Stimulated activated naive B cell treated with anti-CD40 and anti-IgM and Interleukin-4, amounts not matched to agents 10 μg/mL and 1 μg/mL and 100 μg/mL, for 72 hours (primary cell): ENCODE results near the gene INAVA.
"Not testable (repeated sequence)": the region's sequence is repeated elsewhere in the genome, so short reads cannot be mapped to it uniquely, and the experiment has no call there.

Source experiments
- ATAC-seq, 2 donors: fragments of 150-1000 bp; cut with Tn5 transposase; replicated peaks; 2 replicates each; pipeline ENCODE4 v1.10.0; 2021; ENCODE audit warnings: moderate library complexity in 1 of 2
- DNase-seq: peaks from one replicate; pipeline ENCODE4 v3.0.0; 2021
- H3K27ac Mint-ChIP-seq: one replicate; pipeline ENCODE4 v1.8.0; 2022; ENCODE audit warnings: mild to moderate bottlenecking, mixed read lengths
- H3K27me3 Mint-ChIP-seq, 2 donors: one replicate each; pipeline ENCODE4 v1.8.0; 2022; ENCODE audit warnings: mixed read lengths in 2 of 2
- H3K36me3 Mint-ChIP-seq, 2 donors: one replicate each; pipeline ENCODE4 v1.8.0; 2022; ENCODE audit warnings: mixed read lengths in 2 of 2, mild to moderate bottlenecking in 1 of 2
- H3K4me1 Mint-ChIP-seq, 2 donors: one replicate each; pipeline ENCODE4 v1.8.0; 2022; ENCODE audit warnings: mixed read lengths in 2 of 2, mild to moderate bottlenecking in 1 of 2
- H3K4me3 Mint-ChIP-seq, 2 donors: one replicate each; pipeline ENCODE4 v1.8.0; 2022; ENCODE audit warnings: mild to moderate bottlenecking in 2 of 2, mixed read lengths in 2 of 2, moderate library complexity in 1 of 2
- H3K9me3 Mint-ChIP-seq, 2 donors: one replicate each; pipeline ENCODE4 v1.8.0; 2022; ENCODE audit warnings: mixed read lengths in 2 of 2, mild to moderate bottlenecking in 1 of 2

Gene INAVA

DNA sequence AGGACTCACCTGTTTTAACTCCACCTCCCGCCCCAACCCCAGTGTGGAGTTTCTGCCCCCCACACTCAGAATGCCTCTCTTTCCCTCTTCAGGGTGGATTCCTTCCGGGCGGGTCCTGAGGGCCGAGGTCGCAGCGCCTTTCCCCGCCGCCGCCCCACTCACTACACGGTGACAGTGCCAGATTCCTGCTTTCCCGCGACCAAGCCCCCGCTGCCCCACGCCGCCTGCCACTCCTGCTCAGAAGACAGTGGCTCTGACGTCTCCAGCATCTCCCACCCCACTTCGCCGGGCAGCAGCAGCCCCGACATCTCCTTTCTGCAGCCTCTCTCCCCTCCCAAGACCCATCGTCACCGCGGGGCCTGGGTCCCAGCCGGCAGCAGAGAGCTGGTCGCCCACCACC, 16.7 kb downstream of the INAVA start:
- H3K4me1 Mint-ChIP-seq = peaks cover 9 to 15% of the 10 kb centered on the region in 2 donors
- H3K27ac Mint-ChIP-seq = no peak overlapping the region
- H3K4me3 Mint-ChIP-seq = no peak overlapping the region
- peaks cover 3% of the 10 kb centered on the region in 2 donors for H3K9me3 Mint-ChIP-seq
- DNase-seq = no peak
- H3K36me3 Mint-ChIP-seq = no peaks in the 10 kb centered on the region
- no peak for ATAC-seq
- H3K27me3 Mint-ChIP-seq = no peaks in the 10 kb centered on the region

GRCh38 chr1:200911936-200912335, 17.2 kb downstream of the INAVA start:
- H3K27ac Mint-ChIP-seq, H3K9me3 Mint-ChIP-seq, DNase-seq, H3K36me3 Mint-ChIP-seq, ATAC-seq, H3K27me3 Mint-ChIP-seq, H3K4me3 Mint-ChIP-seq: not testable (repeated sequence)
- H3K4me1 Mint-ChIP-seq = peaks cover 9 to 15% of the 10 kb centered on the region in 2 donors

DNA sequence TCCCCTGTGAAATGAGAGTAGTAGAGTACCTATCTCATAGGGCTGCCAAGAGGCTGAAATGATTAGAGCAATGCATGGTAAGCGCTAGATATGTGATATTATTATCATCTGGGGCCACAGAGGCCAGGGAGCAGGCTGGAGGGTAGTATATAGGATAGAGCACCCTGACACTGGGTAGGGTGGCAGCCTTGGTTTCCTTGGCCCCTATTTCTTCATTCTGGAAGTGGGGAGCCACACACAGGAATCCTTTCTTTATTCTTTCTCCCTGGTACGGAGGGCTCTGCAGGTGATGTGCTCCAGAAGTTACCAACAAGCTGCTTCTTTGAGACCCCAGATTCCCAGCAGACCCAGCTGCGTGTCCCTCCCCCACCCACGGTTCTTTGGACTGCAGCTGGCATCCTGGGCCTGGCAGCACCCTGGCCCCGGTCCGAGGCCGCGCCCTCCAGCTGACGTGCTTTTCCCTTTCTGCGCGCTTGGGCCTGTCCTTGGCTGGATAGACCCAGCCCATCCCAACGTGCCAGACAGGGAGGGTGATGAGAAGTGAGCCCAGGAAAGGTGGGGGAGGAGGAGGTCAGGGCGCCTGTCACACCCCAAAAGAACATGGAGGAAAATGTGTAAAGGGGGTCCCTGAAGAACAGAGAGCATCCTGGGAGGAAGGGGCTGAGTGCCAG, 18.2 kb downstream of the INAVA start:
- no peak for DNase-seq
- Mint-ChIP-seq H3K4me1 (peaks cover 6 to 7% of the 10 kb centered on the region in 2 donors), H3K27ac (no peak overlapping the region), H3K4me3 (no peak overlapping the region), H3K36me3 (no peaks in the 10 kb centered on the region), H3K9me3 (peaks cover 3% of the 10 kb centered on the region in 2 donors), H3K27me3 (no peaks in the 10 kb centered on the region)
- ATAC-seq = no peak

DNA sequence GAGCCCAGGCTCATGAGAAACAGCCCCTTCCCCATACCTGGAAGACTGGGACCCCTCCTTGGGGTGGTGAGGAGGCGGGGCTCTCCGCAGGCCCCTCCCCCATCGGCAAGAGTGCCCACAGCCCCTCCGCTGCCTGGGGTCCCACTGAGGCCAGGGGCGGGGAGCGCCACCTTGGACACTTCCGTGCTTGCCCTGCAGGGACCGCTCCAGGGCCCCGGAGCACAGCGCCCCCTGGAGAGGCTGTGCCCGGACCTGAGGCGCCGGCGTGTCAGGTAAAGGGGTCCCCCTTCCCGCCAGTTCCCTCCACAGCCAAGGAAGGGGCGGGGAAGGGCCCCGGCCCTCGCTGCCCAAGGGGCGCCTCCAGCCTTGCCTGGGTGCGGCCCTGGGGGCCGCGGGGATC, 21.5 kb downstream of the INAVA start:
- Mint-ChIP-seq H3K27ac (no peak overlapping the region), H3K36me3 (no peaks in the 10 kb centered on the region), H3K27me3 (no peaks in the 10 kb centered on the region), H3K9me3 (no peaks in the 10 kb centered on the region), H3K4me1 (no peaks in the 10 kb centered on the region), H3K4me3 (no peak overlapping the region)
- DNase-seq (no peak), ATAC-seq (peak in 1 of 2 donors; percentile 27)

- ATAC-seq = no peak
- H3K9me3 Mint-ChIP-seq = no peaks in the 10 kb centered on the region
- H3K36me3 Mint-ChIP-seq = no peaks in the 10 kb centered on the region
- H3K4me3 Mint-ChIP-seq = no peak overlapping the region
- DNase-seq = no peak
- H3K27ac Mint-ChIP-seq = peak overlapping the region; percentile 27
- H3K27me3 Mint-ChIP-seq = peaks cover 0 to under 1% of the 10 kb centered on the region in 2 donors
- H3K4me1 Mint-ChIP-seq = no peaks in the 10 kb centered on the region
Measured at GRCh38 chr1:200916681-200917080, 22.0 kb downstream of the INAVA start.

- ATAC-seq = no peak
- peaks cover 0 to 4% of the 10 kb centered on the region in 2 donors for H3K27me3 Mint-ChIP-seq
Measured at GRCh38 chr1:200917291-200917817, 22.7 kb downstream of the INAVA start.

GRCh38 chr1:200918006-200918405, 23.3 kb downstream of the INAVA start:
- H3K27me3 Mint-ChIP-seq = peaks cover 0 to 4% of the 10 kb centered on the region in 2 donors
- ATAC-seq (no peak), DNase-seq (no peak)
- H3K9me3 Mint-ChIP-seq = no peaks in the 10 kb centered on the region
- no peak overlapping the region for H3K4me3 Mint-ChIP-seq
- no peaks in the 10 kb centered on the region for H3K36me3 Mint-ChIP-seq
- H3K27ac Mint-ChIP-seq = no peak overlapping the region
- H3K4me1 Mint-ChIP-seq = no peaks in the 10 kb centered on the region

More at GRCh38 chr1:200917291-200917817, 22.7 kb downstream of the INAVA start:
- H3K9me3 Mint-ChIP-seq = no peaks in the 10 kb centered on the region
- H3K4me3 Mint-ChIP-seq = no peak overlapping the region
- H3K36me3 Mint-ChIP-seq = no peaks in the 10 kb centered on the region
- no peak overlapping the region for H3K27ac Mint-ChIP-seq
- no peaks in the 10 kb centered on the region for H3K4me1 Mint-ChIP-seq
- no peak for DNase-seq

DNA sequence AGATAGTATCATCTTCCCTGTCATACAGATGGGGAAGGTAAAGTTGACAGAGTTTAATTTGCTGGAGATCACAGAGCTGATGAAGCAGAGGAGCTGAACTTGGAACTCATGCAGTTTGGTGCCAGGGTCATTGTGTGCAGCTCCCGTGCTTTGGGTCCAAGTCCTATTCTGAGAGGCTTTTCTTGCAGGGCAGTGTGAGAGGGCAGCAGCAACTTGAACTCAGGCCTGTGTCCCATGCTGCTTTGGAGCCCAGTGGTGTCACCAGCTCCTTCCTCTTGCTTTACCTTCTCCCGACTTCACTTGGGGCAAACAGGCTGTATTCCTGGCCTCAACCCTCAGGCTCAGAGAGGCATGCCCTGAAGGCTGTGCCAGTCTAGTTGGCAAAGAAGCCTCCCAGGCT, 24.7 kb downstream of the INAVA start:
- no peaks in the 10 kb centered on the region for H3K4me1 Mint-ChIP-seq
- no peaks in the 10 kb centered on the region for H3K36me3 Mint-ChIP-seq
- no peak for ATAC-seq
- H3K27ac Mint-ChIP-seq = no peak overlapping the region
- H3K27me3 Mint-ChIP-seq = peaks cover 0 to 4% of the 10 kb centered on the region in 2 donors
- no peak for DNase-seq
- no peak overlapping the region for H3K4me3 Mint-ChIP-seq
- no peaks in the 10 kb centered on the region for H3K9me3 Mint-ChIP-seq

GRCh38 chr1:200921571-200922110, 26.9 kb downstream of the INAVA start:
- Mint-ChIP-seq H3K27me3 (peaks cover 0 to 10% of the 10 kb centered on the region in 2 donors), H3K4me1 (peaks cover 0 to 2% of the 10 kb centered on the region in 2 donors), H3K27ac (no peak overlapping the region), H3K36me3 (no peaks in the 10 kb centered on the region), H3K4me3 (no peak overlapping the region), H3K9me3 (no peaks in the 10 kb centered on the region)
- ATAC-seq (no peak), DNase-seq (no peak)

GRCh38 chr1:200922406-200922805, 27.7 kb downstream of the INAVA start:
- DNase-seq = no peak
- Mint-ChIP-seq H3K27me3 (peaks cover 0 to 10% of the 10 kb centered on the region in 2 donors), H3K27ac (no peak overlapping the region), H3K4me3 (no peak overlapping the region), H3K36me3 (no peaks in the 10 kb centered on the region), H3K9me3 (no peaks in the 10 kb centered on the region), H3K4me1 (peaks cover 0 to 2% of the 10 kb centered on the region in 2 donors)
- ATAC-seq = no peak

- no peak overlapping the region for H3K4me3 Mint-ChIP-seq
- H3K27ac Mint-ChIP-seq = no peak overlapping the region
- H3K36me3 Mint-ChIP-seq = no peaks in the 10 kb centered on the region
- peaks cover 0 to 2% of the 10 kb centered on the region in 2 donors for H3K4me1 Mint-ChIP-seq
- no peak for ATAC-seq
- no peaks in the 10 kb centered on the region for H3K9me3 Mint-ChIP-seq
- DNase-seq = no peak
- H3K27me3 Mint-ChIP-seq = peaks cover 0 to 10% of the 10 kb centered on the region in 2 donors
Measured at GRCh38 chr1:200923601-200924000, 28.9 kb downstream of the INAVA start.

DNA sequence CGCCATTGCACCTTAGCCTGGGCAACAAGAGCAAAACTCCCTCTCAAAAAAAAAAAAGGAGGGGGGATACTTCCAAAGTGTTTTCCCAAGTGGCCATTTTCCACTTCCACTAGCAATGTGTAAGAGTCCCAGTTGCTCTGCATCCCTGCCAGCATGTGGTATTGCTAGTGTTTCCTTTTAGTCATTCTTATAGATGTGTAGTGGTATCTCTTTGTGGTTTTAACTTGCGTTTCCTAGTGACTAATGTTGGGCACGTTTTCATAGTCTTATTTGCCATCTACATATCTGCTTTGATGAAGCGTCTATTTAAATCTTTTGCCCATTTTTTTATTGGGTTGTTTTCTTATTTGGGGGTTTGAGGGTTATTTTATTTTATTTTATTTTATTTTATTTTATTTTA, 31.1 kb downstream of the INAVA start:
- Mint-ChIP-seq H3K27me3 (peaks cover 0 to 10% of the 10 kb centered on the region in 2 donors), H3K4me3 (no peak overlapping the region), H3K9me3 (peaks cover 0 to under 1% of the 10 kb centered on the region in 2 donors), H3K36me3 (no peaks in the 10 kb centered on the region), H3K4me1 (peaks cover 0 to 2% of the 10 kb centered on the region in 2 donors), H3K27ac (no peak overlapping the region)
- no peak for DNase-seq
- peak in 1 of 2 donors; percentile 57 for ATAC-seq

DNA sequence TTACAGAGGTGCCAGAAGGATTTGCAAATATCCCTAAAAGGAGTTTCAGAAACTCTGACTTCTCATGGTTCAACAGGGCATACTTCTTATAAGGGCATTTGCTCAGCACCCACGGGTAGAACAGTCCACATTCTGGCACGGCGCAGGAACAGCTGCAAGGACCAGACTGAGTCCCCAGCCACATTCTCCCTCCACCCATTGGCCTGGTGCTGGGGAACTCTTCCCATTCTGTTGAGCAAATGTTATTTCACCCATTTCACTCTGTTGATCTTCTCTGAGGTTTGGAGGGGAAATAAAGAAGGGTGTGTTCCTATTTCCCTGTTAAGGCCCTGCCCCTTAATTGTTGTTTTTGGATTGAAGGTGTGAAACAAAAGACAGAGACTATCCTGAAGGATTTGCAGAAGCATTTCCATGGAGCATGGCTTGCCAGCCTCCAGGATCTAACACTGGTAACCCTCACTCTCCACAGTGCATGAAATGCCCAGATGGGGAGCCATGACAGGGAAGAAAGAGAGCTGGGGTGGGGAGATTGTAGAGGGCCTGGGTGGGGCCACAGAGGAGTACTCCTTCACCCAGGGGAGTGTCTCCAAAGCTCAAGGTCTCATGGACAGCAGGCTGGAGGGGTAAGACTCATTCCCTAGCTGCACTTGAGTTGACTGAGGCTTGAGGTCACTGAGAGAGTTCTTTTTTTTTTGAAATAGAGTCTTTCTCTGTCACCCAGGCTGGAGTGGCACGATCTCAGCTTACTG, 35.0 kb downstream of the INAVA start:
- DNase-seq (no peak), ATAC-seq (no peak)
- Mint-ChIP-seq H3K27ac (no peak overlapping the region), H3K4me1 (peaks cover 0 to 2% of the 10 kb centered on the region in 2 donors), H3K36me3 (no peaks in the 10 kb centered on the region), H3K4me3 (no peak overlapping the region), H3K27me3 (peaks cover 0 to 20% of the 10 kb centered on the region in 2 donors), H3K9me3 (peaks cover 3 to 6% of the 10 kb centered on the region in 2 donors)

DNA sequence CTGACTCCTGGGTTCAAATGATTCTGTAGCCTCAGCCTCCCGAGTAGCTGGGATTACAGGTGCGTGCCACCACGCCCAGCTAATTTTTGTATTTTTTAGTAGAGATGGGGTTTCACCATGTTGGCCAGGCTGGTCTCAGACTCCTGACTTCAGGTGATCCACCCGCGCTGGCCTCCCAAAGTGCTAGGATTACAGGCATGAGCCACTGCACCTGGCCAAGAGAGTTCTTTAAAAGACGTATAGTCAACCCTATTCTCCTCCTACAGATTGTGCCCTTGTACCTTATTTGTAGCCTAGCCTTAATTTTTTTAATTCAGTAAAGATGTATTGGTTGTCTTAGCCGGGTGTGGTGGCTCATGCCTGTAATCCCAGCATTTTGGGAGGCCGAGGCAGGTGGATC, 35.6 kb downstream of the INAVA start:
- DNase-seq, ATAC-seq, H3K27ac Mint-ChIP-seq, H3K4me1 Mint-ChIP-seq, H3K36me3 Mint-ChIP-seq, H3K9me3 Mint-ChIP-seq, H3K4me3 Mint-ChIP-seq: not testable (repeated sequence)
- peaks cover 0 to 20% of the 10 kb centered on the region in 2 donors for H3K27me3 Mint-ChIP-seq
